Activated T-helper 1 cell treated with Interleukin-2 at 50 U/mL for 16 hours (primary cell): Measurements from ENCODE around the gene GMEB2.
A peak's percentile ranks its signal among the peaks of the same experiment; 100 is the strongest.
"Not testable (repeated sequence)": the region's sequence is repeated elsewhere in the genome, so short reads cannot be mapped to it uniquely, and the experiment has no call there.

Experiments used
- DNase-seq: peaks from one replicate; pipeline ENCODE4 v3.0.0-alpha.2; 2020; ENCODE audit warnings: low read depth

GMEB2 gene

DNA sequence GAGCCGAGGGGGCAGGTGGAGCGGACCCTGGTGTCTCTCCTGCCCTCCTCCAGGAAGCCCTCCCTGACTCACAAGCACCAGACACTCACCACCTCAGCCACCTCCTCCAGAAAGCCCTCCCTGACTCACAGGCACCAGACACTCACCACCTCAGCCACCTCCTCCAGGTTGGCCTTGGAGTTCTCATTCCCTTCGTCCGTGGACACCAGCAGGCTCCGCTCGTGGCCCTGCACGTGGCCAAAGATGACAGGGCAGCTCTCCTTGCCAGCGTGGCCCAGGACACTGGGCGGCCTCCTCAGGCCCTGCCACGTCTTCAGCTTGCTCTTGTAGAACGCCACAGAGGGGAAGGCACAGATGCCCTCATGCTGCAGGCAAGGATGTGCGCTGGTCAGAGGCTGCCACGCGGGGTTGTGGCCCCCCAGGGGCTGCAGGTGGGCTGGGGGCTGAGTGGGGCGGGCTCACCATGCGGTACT lies 66.5 kb downstream of the GMEB2 start:
- no peak for DNase-seq

DNA sequence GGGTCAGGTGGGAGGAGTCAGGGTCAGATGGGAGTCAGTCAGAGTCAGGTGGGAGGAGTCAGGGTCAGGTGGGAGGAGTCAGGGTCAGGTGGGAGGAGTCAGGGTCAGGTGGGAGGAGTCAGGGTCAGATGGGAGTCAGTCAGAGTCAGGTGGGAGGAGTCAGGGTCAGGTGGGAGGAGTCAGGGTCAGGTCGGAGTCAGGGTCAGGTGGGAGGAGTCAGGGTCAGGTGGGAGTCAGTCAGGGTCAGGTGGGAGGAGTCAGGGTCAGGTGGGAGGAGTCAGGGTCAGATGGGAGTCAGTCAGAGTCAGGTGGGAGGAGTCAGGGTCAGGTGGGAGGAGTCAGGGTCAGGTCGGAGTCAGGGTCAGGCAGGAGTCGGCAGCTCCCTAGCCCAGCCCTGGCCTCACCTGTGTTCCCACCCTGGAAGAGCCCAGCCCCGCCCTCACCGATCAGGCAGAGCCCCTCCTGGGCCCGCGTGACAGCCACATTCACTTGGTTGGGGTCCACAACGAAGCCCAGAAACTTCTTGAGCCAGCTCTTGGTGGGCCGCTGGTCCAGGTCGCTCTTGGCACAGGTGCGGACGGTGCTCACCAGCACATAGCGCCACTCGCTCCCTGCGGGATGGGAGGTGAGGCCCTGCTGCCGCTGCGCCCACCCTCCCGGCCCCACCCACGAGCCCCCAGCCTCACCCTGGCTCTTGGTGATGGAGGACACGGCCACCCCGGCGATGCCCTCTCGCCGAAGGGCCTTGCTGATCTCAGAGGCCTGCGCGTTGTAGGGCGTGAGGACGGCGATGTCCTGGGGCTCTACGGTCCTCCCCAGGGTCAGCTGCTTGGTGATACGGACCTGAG lies 67.2 kb downstream of the GMEB2 start:
- DNase-seq = not testable (repeated sequence)

GRCh38 chr20:63558804-63559484 lies 68.0 kb downstream of the GMEB2 start:
- DNase-seq = no peak

GRCh38 chr20:63557481-63557891 lies 69.4 kb downstream of the GMEB2 start:
- no peak for DNase-seq

- no peak for DNase-seq
Observed at GRCh38 chr20:63556873-63557478, 69.9 kb downstream of the GMEB2 start.

GRCh38 chr20:63555661-63556381 lies 71.1 kb downstream of the GMEB2 start:
- DNase-seq = no peak

- no peak for DNase-seq
Observed at GRCh38 chr20:63554361-63555278, 72.3 kb downstream of the GMEB2 start.

DNA sequence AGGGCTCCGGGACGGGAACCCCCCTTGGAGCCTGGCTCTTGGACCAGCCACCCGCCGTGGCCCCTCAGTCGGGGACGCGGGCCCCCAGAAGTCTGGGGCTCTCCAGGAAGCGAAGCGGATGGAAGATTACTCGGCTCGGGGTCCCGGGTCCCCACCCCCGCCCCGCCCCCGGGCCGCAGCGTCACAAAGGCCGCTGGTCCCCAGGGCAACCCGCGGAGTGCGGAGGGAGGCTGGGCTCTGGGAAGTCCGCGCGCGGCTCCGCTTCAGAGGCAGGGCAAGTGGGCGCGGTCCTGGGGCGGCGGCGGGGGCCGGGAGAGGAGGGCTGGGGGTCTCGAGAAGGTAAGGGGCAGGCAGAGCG lies 73.0 kb downstream of the GMEB2 start, which contains the start of gene FNDC11:
FNDC11 (plus strand) TSS at position 227 of the 358 bp plus-strand sequence. CDS start 1,505 bp downstream, outside the sequence.
- DNase-seq = no peak

- peak; percentile 73 for DNase-seq
Observed at GRCh38 chr20:63553251-63553932, 73.5 kb downstream of the GMEB2 start.

- DNase-seq = peak; percentile 42
Observed at GRCh38 chr20:63552481-63553249, 74.2 kb downstream of the GMEB2 start.

GRCh38 chr20:63551068-63551467 lies 75.8 kb downstream of the GMEB2 start:
- no peak for DNase-seq

DNA sequence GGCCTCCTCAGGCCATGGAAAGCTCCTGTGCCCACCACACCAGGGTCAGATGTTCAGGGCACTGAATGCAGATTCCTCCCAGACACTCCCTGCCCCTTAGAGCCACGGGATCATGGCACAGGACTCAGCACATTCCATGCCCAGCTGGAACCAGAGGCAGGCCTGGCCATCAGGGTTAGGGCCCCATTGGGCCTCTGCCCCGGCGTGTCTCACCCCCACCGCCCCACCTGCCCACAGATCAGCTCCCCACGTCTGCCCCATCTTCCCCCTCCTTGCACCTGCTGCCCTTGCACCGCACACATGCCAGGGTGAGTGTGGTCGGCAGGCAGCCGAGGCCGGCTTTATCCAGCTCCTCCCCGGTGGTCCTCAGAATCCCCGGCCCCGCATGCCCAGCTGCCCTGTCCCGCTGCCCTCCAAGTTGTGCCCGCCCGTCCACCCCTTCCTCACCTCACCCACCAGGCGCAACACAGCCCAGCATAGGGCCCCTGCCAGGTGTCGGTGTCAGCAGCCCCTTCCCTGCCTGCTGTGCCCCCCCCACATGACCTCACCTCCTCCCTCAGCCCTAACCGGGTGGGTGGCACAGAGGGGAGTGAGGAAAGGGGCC lies 77.1 kb downstream of the GMEB2 start:
- DNase-seq = no peak

DNA sequence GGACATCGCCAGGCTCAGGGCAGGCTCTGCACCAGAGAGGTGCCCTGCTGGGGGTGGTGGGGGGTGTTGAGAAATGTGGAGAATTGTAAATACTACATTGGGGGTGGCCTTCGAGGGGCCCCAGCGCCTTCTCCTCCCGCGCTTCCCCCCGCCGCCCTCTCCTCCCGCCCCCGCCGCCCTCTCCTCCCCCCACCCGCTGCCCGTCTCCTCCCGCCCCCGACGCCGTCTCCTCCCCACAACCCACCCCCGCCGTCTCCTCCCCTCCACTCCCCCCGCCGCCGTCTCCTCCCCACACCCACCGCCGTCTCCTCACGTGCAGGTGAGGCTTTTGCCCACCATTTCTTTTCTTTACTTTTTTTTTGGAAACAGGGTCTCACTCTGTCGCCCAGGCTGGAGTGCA lies 77.9 kb downstream of the GMEB2 start:
- no peak for DNase-seq

GRCh38 chr20:63548542-63548941 lies 78.4 kb downstream of the GMEB2 start:
- no peak for DNase-seq

DNA sequence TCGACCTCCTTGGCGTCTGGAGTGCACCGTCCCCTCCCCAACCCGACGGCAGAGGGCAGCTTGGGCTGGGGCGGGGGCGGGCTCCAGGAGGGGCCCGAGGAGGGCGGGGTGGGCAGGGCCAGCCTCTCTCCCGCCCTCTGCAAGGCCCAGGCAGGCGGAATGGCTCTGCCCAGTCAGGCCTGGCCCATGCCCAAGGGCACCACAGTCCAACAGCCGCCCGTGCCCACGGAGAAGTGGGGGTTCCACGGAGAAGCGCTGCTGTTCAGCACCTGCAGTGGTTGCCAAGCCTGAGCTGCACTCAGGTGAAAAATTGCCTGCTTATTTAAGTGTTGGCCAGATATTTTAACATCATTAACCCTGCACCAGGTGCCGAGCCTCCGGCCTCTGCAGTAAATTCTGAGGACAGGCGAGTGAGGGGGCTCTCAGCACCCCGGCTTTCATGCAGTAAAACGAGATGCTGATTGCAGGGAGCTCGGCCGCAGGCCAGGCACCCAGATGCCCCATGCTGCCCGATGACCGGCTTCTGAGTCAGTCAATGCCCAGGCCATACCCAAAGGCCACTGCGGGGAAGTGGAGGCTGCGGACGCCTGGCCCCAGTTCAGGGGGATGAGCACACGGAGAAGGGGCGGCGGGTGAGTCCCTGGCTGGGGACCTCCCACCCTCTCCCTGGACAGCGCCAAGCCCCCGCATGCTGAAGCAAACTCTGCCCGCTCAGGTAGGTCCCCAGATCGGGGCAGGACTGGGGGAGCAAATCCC lies 79.0 kb downstream of the GMEB2 start, which contains the start of gene SRMS:
SRMS (minus strand) TSS at position 25 of the 756 bp plus-strand sequence. CDS start 286 bp downstream, outside the sequence.
- DNase-seq = no peak

GRCh38 chr20:63546956-63547724 lies 79.8 kb downstream of the GMEB2 start:
- DNase-seq = no peak

- DNase-seq = no peak
Observed at GRCh38 chr20:63546256-63546955, 80.5 kb downstream of the GMEB2 start.
